GM18498 (cell line): Measurements from ENCODE around the gene HECTD4.

Experiments used
- ATAC-seq: cut with Tn5 transposase; IDR thresholded peaks from one replicate; pipeline ENCODE4 v1.9.1; 2021; ENCODE audit warnings: mild to moderate bottlenecking, moderate library complexity; ENCODE audit not compliant: unreplicated experiment

The HECTD4 gene

DNA sequence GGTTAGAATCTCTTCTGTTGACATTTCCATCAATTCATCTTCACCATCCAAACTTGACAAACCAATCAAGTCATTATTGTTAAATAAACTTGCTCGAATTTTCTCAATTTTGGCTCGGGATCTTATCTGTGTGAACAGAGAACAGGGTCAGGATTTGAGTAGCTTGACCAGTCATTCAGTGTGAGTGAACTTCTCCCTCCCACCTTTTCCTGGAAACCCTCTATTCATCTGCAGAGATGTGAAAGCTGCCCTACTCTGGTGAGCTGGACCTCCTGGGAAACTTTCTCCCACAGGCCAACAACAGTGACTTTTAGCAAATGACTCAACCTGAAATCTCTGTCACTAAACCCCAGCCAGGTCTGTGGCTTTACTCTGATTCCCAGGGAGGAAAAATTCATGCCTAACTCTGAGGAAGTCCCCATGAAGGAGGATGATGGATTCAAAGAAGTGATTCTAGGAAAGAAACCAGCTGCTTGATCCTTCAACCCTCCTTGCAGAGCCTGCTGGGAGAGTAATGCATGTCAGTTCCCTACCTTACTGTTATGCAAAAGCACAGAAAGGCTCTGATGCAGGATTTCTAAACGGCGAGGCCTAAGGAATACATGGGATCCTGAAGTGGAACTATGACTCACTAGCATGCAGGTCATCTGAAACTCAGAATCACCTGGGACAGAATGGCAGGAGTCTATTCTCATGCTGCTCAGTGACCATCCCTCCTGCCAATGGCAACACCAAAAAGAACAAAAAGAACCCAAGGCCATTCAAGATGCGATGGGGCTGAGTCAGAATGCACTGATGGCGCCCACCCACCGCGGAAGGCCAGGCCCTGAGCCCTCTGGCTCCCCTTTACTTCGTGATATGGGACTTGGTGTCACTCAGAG lies 198.8 kb downstream of the HECTD4 start:
- no peak for ATAC-seq

DNA sequence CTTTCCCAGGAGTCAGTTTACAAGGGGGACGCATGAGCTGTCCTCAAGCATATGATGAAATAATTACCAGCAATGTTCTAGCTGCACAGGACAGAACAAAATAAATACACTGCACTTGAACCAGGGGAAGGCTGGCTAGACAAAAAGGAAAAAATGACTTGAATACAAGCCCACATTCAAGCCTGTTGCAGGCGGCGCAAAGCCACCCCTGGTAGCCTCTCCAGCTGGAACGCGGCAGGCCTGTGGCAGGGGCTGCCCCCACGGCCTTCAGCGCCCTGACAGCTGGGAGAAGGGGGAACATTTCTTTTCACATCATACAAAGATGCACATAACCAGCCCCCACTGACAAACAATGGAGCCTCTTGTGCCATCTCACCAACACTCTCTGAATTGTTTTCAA lies 199.7 kb downstream of the HECTD4 start:
- no peak for ATAC-seq

DNA sequence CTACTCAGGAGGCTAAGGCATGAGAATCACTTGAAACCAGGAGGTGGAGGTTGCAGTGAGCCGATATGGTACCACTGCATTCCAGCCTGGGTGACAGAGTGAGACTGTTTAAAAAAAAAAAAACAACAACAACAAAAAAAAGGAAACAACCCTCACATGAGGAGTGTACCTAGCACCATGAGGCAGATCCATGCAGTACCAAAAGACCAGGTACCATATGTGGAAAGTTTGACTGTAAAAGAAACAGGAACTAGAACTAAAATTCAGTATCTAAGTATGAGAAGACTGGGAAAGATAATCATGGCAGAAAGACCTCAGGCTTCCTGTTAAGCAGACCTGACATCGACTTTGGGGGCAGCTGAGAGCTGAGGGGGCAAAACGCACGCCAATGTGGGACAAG lies 201.8 kb downstream of the HECTD4 start:
- no peak for ATAC-seq

DNA sequence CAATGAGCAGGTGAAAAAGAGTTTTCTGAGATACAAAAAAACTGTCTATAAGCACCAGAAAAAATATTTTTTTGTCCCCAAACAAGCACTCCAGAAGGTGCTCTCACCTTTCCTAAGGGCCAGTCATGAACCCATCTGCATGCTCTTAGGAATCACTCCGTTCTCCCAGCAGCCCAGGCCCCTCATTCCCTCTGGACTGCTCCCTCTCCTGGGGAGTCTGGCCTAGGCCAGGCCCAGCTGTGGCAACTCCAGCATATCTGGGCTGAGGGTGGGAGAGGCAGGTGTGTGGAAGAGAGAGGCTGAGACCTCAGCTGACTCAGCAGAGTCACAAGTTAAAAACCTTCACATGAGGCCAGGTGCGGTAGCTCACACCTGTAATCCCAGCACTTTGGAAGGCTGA lies 202.3 kb downstream of the HECTD4 start:
- ATAC-seq = no peak

DNA sequence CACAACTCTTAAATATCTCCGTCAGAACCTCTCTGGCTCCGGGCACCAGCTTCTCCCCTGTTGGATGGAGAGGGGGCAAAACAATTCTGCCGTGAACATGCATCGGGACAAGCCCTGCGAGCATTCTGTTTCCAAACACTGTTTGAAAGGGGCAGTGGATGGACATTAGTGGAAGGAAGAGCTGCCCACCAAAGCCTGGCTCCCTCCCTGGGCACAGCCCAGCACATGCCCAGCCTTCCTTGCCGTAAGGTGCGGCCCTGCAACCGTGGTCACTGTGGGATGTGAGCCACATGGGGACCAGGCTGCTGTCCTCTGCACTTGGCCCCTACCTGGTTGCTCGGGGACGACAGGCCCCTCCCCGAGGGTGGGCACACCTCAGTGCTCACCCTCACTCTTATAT lies 202.9 kb downstream of the HECTD4 start:
- ATAC-seq = no peak

DNA sequence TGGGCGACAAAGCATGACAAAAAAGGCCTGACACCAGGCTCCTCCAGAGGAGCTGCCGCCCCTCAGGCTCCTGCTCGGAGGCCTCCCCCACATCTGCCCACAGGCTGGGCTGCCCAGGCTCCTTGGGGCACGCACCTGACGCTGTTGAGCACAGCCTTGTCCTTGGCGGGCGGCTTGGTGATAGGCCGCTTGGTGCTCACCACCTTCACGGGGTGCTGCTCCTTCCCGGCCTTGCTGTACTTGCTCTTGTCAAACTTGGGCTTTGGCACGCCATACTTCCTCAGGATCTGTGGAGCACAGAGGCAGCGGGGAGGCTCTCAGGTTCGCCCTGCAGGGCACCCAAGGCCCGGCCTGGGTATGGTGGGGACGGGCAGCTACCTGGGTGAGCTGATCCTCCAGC lies 203.4 kb downstream of the HECTD4 start:
- no peak for ATAC-seq

DNA sequence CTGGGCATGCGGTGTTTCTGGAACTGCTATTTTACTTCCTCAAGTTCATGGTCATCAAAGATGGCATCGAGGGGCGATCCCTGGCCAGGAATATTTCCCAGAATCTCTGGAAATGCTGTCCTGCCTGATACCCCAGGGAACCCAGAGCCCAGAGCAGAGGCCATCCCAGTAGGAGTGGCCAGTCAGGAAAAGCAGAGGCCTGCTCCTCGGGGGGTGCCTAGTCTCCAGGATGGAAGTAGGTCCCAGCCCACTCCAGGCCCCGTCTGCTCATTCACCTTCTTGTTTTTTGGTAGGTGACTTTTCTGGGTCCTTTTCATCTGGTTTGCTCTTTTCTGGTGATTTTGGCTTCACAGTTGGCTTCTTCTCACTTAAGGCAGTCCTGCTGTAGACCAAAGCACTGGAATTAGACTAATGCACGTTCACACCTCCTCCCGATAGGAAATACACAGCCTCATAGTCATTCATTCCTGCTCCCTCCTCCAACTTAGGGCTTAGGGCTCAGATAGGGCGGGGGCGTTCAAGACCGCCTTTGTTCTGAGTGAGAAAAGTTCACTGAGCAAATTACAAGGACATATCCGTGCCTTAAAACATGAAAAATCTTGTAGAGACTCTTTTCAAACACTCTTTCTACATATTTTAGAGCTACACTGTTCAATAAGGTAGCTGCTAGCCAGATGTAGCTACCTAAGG lies 205.8 kb downstream of the HECTD4 start:
- ATAC-seq = no peak

DNA sequence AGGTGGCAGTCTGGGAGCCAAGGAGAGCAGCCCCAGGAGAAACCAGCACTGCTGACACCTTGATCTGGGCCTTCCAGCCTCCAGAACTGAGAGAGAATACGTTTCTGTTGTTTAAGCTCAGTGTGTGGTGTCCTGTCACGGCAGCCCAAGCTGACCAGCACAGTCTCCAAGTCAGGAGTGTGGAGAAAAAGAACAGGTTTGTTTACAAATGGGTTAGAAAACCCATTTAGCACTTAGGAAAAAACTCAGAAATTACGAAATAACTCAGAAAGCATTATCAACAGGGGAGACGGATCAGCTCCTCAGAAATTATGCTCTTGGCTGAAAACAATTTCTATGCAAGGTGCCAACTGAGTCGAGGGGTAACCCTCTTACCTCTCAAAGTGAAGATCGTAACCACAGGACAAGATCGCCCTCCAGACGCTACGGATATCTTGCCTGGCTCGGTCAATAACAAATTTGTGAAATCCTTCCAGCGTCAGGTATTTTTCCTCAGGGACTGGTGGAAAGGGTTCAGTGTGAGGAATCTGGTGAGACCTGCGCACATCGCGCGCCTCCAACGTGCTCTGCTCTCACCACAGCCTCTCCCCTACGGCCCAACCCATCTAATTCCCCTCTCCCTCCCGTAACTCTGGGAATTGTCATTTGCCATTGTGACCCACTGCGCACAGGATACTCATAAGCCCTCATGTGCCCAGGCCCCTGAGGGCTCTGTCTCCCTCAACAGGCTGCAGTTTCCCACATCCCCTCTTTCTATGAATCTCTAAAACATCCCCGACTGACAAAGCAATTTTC lies 206.7 kb downstream of the HECTD4 start:
- ATAC-seq = no peak

DNA sequence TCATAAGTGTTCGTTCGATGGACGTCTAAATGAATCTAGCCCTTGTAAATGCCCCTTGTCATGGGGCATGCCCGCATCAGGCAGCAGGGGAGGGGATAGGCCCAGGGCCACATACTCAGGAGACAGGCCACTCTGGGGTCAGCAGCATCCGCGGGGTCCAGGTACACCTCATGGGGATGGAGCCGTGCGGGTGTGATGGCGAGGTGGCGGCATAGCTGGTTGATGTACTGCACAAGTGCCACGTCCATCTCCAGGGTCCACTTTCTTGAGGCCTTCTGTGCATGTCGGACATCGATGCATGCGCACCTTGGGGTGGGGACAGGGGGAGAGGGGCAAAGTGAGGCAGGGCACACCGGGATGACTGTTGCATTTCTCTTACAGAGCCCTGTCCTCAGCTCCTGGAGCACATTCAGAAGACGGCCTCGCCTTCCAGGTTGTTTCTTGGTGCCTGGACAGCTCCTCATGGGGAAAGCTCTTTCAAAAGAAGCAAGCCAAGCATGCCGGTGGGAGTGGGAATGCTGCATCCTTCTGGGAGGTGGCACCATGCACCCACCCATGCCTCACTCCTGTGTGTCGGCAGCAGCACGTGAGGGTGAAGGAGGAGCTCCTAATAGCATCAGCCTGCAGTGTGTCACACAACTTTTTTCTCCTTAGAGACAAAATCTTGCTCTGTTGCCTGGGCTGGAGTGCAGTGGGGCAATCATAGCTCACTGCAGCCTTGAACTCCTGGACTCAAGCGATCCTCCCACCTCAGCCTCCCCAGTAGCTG lies 209.5 kb downstream of the HECTD4 start:
- ATAC-seq = no peak

DNA sequence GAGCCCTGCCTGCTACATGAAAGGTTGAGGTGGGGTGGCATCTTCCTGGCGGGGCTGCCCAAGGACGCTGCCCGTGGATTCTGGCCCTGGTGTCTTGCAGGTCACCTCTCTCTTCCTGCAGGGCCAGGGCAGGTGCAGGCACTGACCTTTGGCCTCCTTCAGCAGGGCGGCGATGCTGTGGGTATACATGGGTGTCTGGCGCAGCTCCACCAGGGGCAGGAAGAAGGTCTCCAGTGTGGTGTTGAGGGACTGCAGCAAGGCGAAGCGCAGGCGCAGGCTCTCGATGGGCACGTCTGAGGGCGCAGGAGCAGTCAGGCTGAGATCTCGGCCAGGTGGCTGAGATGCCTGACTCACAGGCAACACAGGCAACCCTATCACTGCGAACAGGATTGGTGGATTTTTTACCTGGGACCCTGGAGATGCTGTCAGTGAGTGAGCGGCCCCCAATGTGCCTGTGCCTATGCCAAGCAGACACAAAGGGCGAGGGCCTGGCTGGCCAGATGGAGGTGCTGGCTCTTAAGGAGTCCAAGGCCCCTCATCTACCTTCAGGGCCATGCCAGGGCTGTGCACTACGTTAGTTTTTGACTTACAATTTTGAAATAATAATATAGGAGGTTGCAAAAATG lies 211.1 kb downstream of the HECTD4 start:
- ATAC-seq = no peak

DNA sequence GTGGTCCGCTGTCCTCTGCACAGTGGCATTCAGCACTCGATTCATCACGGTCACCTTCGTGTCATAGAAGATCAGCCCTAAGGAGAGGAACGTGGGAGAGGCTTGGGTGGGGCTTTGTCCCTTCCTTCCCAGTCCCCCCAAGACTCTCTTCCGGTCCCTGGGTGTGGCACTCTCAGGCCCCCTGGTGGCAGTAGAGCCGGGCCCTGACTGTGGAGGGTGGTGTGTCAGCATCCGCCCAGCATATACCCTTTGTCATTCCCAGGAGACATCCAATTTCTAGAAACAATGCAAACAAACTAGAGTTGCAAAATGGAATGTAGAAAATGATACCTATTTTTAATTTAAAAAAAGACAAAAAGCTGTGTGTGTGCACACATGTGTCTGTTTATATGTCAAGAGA lies 211.9 kb downstream of the HECTD4 start:
- ATAC-seq = no peak

DNA sequence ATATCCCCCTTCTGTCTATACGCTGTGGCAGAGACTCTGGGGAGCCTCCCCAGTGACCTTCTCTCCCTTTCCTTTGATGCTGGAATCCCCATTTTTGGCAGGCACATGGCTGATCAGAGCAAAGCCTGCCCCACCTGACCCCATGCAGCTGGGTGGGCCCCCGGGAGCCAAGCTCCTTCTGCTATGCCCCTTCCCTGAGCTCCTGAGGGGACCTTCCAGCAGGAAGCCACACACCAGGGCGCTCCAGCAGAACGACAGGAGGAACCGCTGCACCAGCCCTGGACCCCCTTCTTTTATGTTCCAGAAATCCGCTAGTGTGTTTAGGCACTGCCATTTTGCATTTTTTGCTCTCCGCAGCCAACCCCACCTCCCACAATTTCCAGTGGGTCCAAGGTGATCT lies 212.3 kb downstream of the HECTD4 start:
- ATAC-seq = no peak

DNA sequence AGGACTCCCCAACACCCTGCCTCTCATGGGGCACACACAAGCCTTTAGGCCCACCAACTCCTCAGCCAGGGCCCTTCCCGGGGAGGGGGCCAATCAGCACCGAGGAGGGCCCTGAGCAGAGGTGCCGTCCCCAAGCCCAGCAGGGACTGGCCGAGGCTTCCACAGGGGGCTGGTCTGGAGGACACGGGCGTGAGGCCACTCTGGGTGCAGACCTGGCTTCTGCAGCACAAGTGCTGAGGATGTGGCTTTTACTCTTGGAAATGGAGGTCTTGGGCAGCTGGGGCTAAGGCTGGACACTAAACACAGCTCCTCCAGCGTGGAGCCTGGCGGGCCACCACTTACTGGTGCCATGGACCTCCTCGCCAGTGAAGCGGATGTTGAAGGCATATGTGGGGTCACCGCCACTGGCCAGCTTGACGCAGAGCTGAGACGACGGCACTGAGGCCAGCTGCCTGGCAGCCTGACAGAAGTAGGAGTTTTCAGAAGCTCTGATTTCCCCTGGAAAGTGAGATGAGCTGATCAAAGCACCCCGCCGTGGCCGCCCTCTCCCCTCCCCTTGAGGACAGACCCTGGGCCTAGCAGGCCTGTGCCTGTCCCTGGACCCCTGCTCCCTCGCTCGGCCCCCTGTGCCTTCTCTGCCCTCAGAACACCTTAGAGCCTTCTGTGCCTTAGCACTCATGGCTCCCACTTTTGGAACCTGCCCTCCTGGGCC lies 212.9 kb downstream of the HECTD4 start:
- no peak for ATAC-seq

DNA sequence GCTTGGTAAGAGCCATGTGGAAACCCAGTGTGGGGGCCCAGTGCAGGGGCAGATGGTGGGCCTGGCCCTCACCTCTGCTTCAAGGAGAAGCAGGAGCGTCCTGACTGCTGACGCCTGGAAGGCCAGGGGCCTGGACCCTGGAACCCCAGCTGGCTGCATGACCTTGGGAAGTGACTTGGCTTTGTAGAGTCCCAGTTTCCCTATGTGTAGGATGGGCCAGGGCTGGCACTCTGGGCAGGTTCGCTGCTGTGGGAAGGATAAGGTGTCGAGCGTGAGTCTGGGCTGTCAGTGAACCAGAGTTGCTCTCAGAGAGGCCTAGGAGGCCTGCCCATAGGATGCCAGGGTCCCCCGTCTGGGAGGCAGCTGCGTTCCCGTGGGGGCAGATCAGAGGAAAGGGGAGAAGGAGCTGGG lies 213.7 kb downstream of the HECTD4 start:
- ATAC-seq = no peak

DNA sequence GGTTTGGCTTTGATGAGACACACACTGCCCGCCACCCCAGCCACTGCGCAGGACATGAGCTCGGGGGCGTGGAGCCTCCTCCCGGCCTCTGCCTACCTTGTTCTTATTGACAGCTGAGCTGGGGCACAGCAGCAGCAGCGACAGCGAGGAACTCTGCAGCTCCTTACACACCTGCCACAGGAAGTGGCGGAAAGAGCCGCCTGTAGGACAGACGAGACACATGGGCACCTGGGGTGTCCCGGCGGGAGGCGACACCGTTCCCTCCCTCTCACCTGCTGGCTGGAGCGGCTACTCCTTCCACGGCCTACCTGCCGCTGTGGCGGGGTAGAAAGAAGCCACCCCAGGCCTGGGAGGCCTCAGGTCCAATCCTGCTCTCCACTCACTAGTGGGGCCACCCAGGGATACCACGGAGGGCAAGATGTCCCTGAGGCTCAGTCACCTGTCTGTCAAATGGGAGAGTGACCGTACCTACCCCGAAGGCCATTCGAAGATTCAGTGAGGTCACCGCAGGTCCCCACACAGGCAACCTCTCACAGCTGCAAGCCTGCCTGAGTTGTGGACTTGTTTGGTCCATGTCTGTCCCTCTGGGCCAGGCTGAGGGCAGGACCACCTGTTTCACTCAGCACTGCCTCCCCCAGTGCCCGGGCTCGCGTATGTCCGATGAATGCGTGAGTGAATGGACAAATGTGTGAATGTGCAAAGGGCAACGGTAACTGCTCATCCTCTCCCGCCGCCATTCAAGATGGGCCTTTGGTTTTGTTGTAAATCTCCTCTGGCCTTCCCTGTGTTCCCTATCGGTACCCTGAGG lies 214.3 kb downstream of the HECTD4 start:
- ATAC-seq = no peak

DNA sequence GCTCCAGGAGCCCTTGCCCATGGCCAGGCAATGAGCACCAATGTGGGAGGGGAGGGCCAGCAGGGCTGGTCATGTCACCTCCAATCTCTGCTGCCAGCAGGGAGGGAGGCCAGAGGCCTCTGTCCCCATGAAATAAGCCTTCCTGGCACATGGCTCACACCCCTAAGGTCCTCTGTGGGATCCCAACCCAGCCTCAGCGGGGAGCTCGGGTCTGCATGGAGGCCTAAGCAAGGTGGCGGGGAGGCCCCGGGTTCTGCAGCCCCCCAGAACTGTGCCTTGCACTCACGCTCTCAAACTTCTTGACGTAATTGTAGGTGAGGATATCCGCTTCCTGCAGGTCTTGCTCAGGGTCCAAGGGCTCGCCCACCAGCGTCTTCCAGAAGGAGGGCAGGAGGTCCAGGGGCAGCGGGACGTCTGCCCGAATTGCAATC lies 215.2 kb downstream of the HECTD4 start:
- no peak for ATAC-seq

DNA sequence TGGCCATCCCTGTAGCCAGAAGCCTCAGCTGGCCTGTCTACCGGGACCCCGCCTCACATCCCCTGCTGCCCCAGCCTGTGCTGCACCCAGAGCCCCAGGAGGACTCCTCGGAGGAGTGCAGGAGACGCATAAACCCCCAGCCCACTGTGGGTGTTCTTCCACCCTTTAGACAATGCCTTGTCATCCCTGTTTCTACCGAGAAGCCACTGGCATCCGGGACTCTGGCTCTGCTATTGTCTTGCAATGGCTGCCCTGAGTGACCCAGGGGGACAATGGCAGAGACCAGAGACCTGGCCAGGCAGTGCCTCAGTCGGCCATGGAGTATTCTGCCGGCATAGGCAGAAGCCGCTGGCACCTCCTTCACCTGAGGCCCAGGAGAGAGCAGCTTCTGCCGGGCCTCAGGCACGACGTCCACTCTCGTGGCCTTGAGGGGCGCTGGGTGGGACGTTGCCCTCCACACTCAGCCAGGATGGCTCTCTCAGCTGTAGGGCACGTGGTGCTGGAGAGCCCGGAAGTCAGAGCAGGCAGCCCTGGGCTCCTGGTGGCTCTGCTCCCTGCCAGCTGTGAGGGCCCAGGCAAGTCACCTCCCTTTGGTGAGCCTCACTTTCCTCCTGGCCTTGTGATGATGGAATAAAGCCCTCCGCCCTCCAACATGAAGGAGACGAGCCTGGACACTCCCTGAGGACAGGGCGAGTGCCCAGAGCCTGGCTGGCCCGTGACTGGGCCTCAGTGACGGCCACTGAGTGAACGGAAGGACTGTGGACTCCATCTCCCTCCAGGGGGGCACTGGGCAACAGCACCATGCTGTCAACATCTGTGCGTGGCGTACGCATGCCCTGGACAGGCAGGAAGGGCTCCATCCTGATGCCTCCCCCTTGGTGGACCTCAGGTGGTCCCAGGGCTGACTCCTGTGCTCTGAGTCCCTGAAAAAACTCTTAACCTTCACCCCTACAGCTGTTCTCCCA lies 215.9 kb downstream of the HECTD4 start:
- ATAC-seq = no peak

DNA sequence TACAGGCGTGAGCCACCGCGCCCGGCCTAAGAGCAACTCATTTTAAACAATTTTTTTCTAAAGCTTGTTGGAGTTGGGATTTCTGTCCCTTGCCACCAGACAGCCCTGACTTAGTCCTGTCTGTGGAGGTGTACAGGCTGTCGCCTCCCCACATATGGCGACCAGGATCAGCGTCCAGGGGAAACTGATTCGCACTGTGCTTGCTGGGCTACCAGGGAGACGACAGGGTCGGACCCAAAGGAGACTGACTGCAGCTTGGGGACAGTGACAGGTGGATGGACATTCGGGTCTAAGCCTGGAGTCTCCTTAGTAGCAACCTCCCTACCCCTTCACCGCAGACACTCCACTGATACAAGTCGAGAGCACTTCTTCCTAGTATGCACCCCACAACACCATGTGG lies 216.6 kb downstream of the HECTD4 start:
- no peak for ATAC-seq
